T1000 (cell line): Measurements from ENCODE around the gene SCRG1.

Experiments used
- DNase-seq: peaks from one replicate; lab custom pipeline; 2025; ENCODE audit warnings: mixed read lengths; lab: John Stamatoyannopoulos, UW

Gene SCRG1

GRCh38 chr4:173362666-173363065, 36.2 kb downstream of the SCRG1 start:
- no peak for DNase-seq

GRCh38 chr4:173360587-173361221, 38.2 kb downstream of the SCRG1 start:
- DNase-seq, result no peak

GRCh38 chr4:173357939-173358338, 41.0 kb downstream of the SCRG1 start:
- DNase-seq, result no peak

GRCh38 chr4:173347467-173347866, 51.4 kb downstream of the SCRG1 start:
- DNase-seq, result no peak

GRCh38 chr4:173346074-173346473, 52.8 kb downstream of the SCRG1 start:
- DNase-seq, result no peak

GRCh38 chr4:173345648-173346047, 53.3 kb downstream of the SCRG1 start:
- no peak for DNase-seq

- DNase-seq, result no peak
Measured at GRCh38 chr4:173343832-173344397, 55.0 kb downstream of the SCRG1 start.

- no peak for DNase-seq
Measured at GRCh38 chr4:173337463-173337862, 61.5 kb downstream of the SCRG1 start.

GRCh38 chr4:173334891-173335752, 63.8 kb downstream of the SCRG1 start:
- DNase-seq, result peak; percentile 60
